A673 (cell line): ENCODE data around the gene ZFYVE21. TPM values are rescaled to one million over a fixed set of nuclear protein-coding genes. Genes with fewer than 3 reads are reported as not detected.
A peak's percentile ranks its signal among the peaks of the same experiment; 100 is the strongest.
"Not testable (repeated sequence)": the region's sequence is repeated elsewhere in the genome, so short reads cannot be mapped to it uniquely, and the experiment has no call there.

Experiments used
- BruUV-seq: library from RNA; stranded (reverse); fragments of 400-500 nt; replicated peaks from 2 replicates; lab custom pipeline; 2021; lab: Mats Ljungman, UMichigan
- CTCF ChIA-PET: fragments of 300-600 bp; sonication (Branson Sonifier 250); formaldehyde crosslinking; loops from one replicate; lab custom pipeline; 2022; ENCODE audit warnings: antibody characterized with exemption; lab: Charles Lee
- POLR2A ChIA-PET: fragments of 300-600 bp; sonication (Branson Sonifier 250); formaldehyde crosslinking; loops from one replicate; lab custom pipeline; 2022; ENCODE audit warnings: antibody characterized with exemption; ENCODE audit not compliant: low non-redundant PET; lab: Charles Lee
- DNase-seq: peaks from one replicate; pipeline ENCODE4 v3.0.0-alpha.2; 2015; ENCODE audit warnings: low spot score
- H3K27ac ChIP-seq: fragments of 200-600 bp; sonication (generic); 2 replicates; pipeline ENCODE4 v1.5.1; 2016; ENCODE audit warnings: mixed run types, low read depth, mild to moderate bottlenecking, mixed read lengths, antibody characterized with exemption, low read length; ENCODE audit not compliant: poor library complexity, severe bottlenecking
- H3K27me3 ChIP-seq: fragments of 200-600 bp; sonication (generic); replicated peaks from 2 replicates; pipeline ENCODE4 v1.6.1; 2017; ENCODE audit warnings: mixed run types, low read depth, mild to moderate bottlenecking, mixed read lengths, antibody characterized with exemption, low read length; ENCODE audit not compliant: insufficient read depth, poor library complexity
- H3K36me3 ChIP-seq: fragments of 200-600 bp; sonication (generic); 2 replicates; pipeline ENCODE4 v1.6.1; 2016; ENCODE audit warnings: mixed run types, mild to moderate bottlenecking, mixed read lengths, antibody characterized with exemption, low read length; ENCODE audit not compliant: insufficient read depth, poor library complexity, severe bottlenecking
- H3K4me1 ChIP-seq: fragments of 200-600 bp; sonication (generic); 2 replicates; pipeline ENCODE4 v1.6.1; 2017; ENCODE audit warnings: mixed run types, mild to moderate bottlenecking, mixed read lengths, antibody characterized with exemption, low read length; ENCODE audit not compliant: insufficient read depth, poor library complexity, severe bottlenecking
- H3K4me3 ChIP-seq: fragments of 200-600 bp; sonication (generic); 2 replicates; pipeline ENCODE4 v1.5.1; 2016; ENCODE audit warnings: low read depth, mixed run types, mild to moderate bottlenecking, mixed read lengths, low read length; ENCODE audit not compliant: poor library complexity, severe bottlenecking
- H3K9me3 ChIP-seq: fragments of 200-600 bp; sonication (generic); 2 replicates; pipeline ENCODE4 v1.6.1; 2016; ENCODE audit warnings: mixed run types, low read depth, mild to moderate bottlenecking, mixed read lengths, antibody characterized with exemption, low read length; ENCODE audit not compliant: poor library complexity, severe bottlenecking
- CTCF ChIP-seq: fragments of 300-800, 200-600 bp; sonication (generic); conservative IDR thresholded peaks from 2 replicates; pipeline ENCODE4 v1.5.1; 2017; ENCODE audit warnings: low read depth, mild to moderate bottlenecking, antibody characterized with exemption, low read length, moderate library complexity, mixed read lengths
- EZH2 ChIP-seq: fragments of 200-600 bp; sonication (generic); IDR thresholded peaks from 2 replicates; pipeline ENCODE4 v1.6.1; 2017; ENCODE audit warnings: borderline replicate concordance, low read depth, mild to moderate bottlenecking, mixed read lengths, antibody characterized with exemption, low read length; ENCODE audit not compliant: poor library complexity, severe bottlenecking
- intact Hi-C: fragments of 100-400 bp; cut with micrococcal nuclease; formaldehyde crosslinking; loops from one replicate; pipeline ENCODE4 v1.10.0; 2022; ENCODE audit not compliant: unreplicated experiment
- total RNA-seq: library from RNA; stranded (reverse); gene quantifications from 2 replicates; pipeline ENCODE4 v1.2.3, GENCODE V29; 2021

ZFYVE21 gene
- total RNA-seq, 1 experiment from 2014 or later: 35.7 TPM

- H3K4me1 ChIP-seq: no peaks in the 10 kb centered on the region
- TF ChIP-seq EZH2: no peak
- TF ChIP-seq CTCF: no peak
- ChIA-PET POLR2A (no interaction called here), CTCF (no interaction called here)
- H3K36me3 ChIP-seq: peaks cover 48% of the 10 kb centered on the region
- H3K9me3 ChIP-seq: no peaks in the 10 kb centered on the region
- no peaks in the 10 kb centered on the region for H3K27me3 ChIP-seq
- no peak overlapping the region for H3K4me3 ChIP-seq
- no peak for DNase-seq
- H3K27ac ChIP-seq: no peak overlapping the region
- no TSS peak for BruUV-seq
- intact Hi-C loops: no loop called here
Observed at GRCh38 chr14:103688441-103688840, 27.2 kb upstream of the ZFYVE21 start.

- Histone ChIP-seq H3K36me3 (peaks cover 51% of the 10 kb centered on the region), H3K27ac (peak overlapping the region; percentile 34), H3K9me3 (no peaks in the 10 kb centered on the region), H3K27me3 (no peaks in the 10 kb centered on the region), H3K4me1 (no peaks in the 10 kb centered on the region), H3K4me3 (no peak overlapping the region)
- ChIA-PET CTCF (no interaction called here), POLR2A (no interaction called here)
- no peak for TF ChIP-seq CTCF
- no peak for TF ChIP-seq EZH2
- no peak for DNase-seq
- intact Hi-C loops: no loop called here
- no TSS peak for BruUV-seq
Observed at GRCh38 chr14:103688906-103689902, 26.4 kb upstream of the ZFYVE21 start.

GRCh38 chr14:103690332-103690731, 25.3 kb upstream of the ZFYVE21 start:
- TF ChIP-seq CTCF (no peak), EZH2 (no peak)
- Histone ChIP-seq H3K27ac (no peak overlapping the region), H3K36me3 (peaks cover 50% of the 10 kb centered on the region), H3K4me3 (no peak overlapping the region), H3K27me3 (no peaks in the 10 kb centered on the region), H3K9me3 (no peaks in the 10 kb centered on the region), H3K4me1 (peaks cover under 1% of the 10 kb centered on the region)
- ChIA-PET CTCF (no interaction called here), POLR2A (interaction anchor here (0.7 to 0.8 kb wide), 2 partner anchors 11 to 41 kb away, joined by 7 to 10 read pairs; no protein-coding TSS in a partner anchor)
- no peak for DNase-seq
- no TSS peak for BruUV-seq
- intact Hi-C loops: no loop called here

GRCh38 chr14:103691655-103692054, 24.0 kb upstream of the ZFYVE21 start:
- POLR2A ChIA-PET, H3K27me3 ChIP-seq, BruUV-seq, H3K27ac ChIP-seq, H3K4me3 ChIP-seq, H3K9me3 ChIP-seq, DNase-seq, intact Hi-C loops, CTCF ChIA-PET: not testable (repeated sequence)
- Histone ChIP-seq H3K4me1 (peaks cover 14% of the 10 kb centered on the region), H3K36me3 (peaks cover 40% of the 10 kb centered on the region)
